Fibroblast of villous mesenchyme (primary cell): ENCODE data around the gene C1RL. TPM values are rescaled to one million over a fixed set of nuclear protein-coding genes. Genes with fewer than 3 reads are reported as not detected.

Source experiments
- DNase-seq: peaks from one replicate; pipeline ENCODE4 v3.0.0-alpha.2; 2010; ENCODE audit warnings: low read depth
- H3K4me3 ChIP-seq: 2 replicates; pipeline ENCODE4 v1.5.1; 2011; ENCODE audit warnings: low read depth, mild to moderate bottlenecking, low read length
- total RNA-seq: library from RNA; depleted of rRNA; stranded (reverse); fragments of >200 nt; gene quantifications from 2 replicates; pipeline ENCODE4 v1.2.3, GENCODE V29; 2012
- TF ChIP-seq, protein P1 (sequence below): IDR thresholded peaks from 2 replicates; pipeline ENCODE4 v1.5.1; 2012; ENCODE audit warnings: low read depth, mild to moderate bottlenecking, low read length; ENCODE audit not compliant: insufficient read depth

C1RL gene
- total RNA-seq, 1 donor = 30.2 TPM

- TF ChIP-seq, protein P1, sequence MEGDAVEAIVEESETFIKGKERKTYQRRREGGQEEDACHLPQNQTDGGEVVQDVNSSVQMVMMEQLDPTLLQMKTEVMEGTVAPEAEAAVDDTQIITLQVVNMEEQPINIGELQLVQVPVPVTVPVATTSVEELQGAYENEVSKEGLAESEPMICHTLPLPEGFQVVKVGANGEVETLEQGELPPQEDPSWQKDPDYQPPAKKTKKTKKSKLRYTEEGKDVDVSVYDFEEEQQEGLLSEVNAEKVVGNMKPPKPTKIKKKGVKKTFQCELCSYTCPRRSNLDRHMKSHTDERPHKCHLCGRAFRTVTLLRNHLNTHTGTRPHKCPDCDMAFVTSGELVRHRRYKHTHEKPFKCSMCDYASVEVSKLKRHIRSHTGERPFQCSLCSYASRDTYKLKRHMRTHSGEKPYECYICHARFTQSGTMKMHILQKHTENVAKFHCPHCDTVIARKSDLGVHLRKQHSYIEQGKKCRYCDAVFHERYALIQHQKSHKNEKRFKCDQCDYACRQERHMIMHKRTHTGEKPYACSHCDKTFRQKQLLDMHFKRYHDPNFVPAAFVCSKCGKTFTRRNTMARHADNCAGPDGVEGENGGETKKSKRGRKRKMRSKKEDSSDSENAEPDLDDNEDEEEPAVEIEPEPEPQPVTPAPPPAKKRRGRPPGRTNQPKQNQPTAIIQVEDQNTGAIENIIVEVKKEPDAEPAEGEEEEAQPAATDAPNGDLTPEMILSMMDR = no peak
- no peak overlapping the region for H3K4me3 ChIP-seq
- no peak for DNase-seq
Measured at GRCh38 chr12:7067096-7067495, 41.9 kb downstream of the C1RL start.

- TF ChIP-seq, protein P1 = no peak
- H3K4me3 ChIP-seq = no peak overlapping the region
- DNase-seq = no peak
Measured at GRCh38 chr12:7066596-7066995, 42.4 kb downstream of the C1RL start.

GRCh38 chr12:7065073-7065623, 43.9 kb downstream of the C1RL start:
- DNase-seq = no peak
- H3K4me3 ChIP-seq = no peak overlapping the region
- TF ChIP-seq, protein P1 = no peak

GRCh38 chr12:7064516-7064915, 44.5 kb downstream of the C1RL start:
- TF ChIP-seq, protein P1 = no peak
- no peak for DNase-seq
- H3K4me3 ChIP-seq = no peak overlapping the region

DNA sequence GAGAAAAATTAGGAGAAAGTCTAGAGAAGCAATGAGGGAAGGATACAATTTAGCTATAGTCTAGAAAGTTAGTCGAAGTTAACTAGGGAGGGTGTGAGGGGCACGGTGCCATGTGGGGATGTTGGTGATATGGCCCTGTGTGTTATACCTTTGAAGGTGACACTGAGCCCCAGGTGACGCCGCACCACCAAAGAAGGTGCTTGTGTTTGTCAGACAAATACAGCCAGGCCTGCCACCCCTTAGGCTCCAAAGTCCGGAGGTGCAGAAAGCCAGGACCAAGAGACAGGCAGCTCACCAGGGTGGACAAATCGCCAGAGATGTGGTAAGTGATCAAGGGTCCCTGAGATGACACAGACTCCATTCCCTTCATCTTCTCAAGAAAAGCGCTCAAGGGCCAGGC, 47.4 kb downstream of the C1RL start:
- peak overlapping the region; percentile 59 for H3K4me3 ChIP-seq
- no peak for DNase-seq
- TF ChIP-seq, protein P1 = no peak

DNA sequence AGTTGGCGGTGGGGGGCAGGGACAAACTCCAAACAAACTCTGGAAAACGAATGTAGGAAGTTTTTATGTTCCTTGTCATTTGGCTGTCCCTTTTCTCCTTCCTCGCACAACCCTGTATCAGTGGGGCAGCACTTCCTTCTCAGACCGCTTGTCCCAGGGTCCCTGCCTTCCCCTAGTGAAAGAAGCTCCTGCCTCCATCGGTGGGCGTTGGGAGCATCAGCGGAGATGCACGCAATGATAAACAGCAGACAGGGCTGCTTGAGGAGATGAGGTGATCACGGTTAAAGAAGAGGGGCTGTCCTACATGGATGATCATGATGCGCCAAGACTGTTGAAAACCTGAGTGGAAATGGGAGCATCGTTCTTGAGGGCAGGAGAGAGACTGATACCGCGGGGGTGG, 47.9 kb downstream of the C1RL start:
- no peak for DNase-seq
- peak overlapping the region; percentile 59 for H3K4me3 ChIP-seq
- TF ChIP-seq, protein P1 = no peak

DNA sequence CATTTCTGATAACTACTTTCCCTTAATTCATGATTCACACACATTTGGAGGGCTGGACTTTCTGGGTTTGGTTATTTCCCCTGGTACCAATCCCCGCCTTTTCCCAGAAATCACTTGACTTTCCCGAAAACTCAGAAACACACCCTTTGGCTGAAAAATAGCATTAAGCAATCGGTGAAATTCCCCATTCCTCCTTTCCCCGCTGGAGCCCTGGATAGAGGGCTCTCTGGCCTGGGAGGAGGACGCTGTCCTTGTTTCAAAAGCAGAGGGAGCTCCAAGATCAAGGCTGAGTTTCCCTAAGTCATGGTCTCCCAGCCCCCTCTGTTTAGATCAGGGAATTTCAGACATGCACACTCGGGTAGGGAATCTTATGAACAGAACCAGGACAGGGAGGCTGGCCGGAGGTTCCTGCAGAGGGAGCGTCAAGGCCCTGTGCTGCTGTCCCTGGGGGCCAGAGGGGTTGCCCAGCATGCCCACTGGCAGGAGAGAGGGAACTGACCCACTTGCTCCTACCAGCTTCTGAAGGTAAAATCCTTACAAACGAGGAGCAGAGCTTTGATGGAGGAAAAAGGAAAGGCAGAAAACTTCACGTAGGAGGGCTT, 48.6 kb downstream of the C1RL start, which contains the start of gene C1S:
Gene C1S (plus strand): TSS at position 366 of the 602 bp plus-strand sequence. CDS start 1,195 bp downstream, outside the sequence.
- H3K4me3 ChIP-seq = peak within 1 kb of the TSS; percentile 59
- TF ChIP-seq, protein P1 = peak; percentile 97
- peak; percentile 99 for DNase-seq
